ENCODE results near the gene STYXL1. TPM values are rescaled to one million over a fixed set of nuclear protein-coding genes. Genes with fewer than 3 reads are reported as not detected.

Gene STYXL1
- total RNA-seq, 1 experiment from 2014 or later, result 60.9 TPM

- H3K4me1 ChIP-seq, result peaks cover 46% of the 10 kb centered on the region
- no peaks in the 10 kb centered on the region for H3K9me3 ChIP-seq (replicated peaks)
- no peaks in the 10 kb centered on the region for H3K27me3 ChIP-seq
- DNase-seq, result no peak
- no peak overlapping the region for H3K4me3 ChIP-seq
- no peak overlapping the region for H3K27ac ChIP-seq
- peaks cover 26% of the 10 kb centered on the region for H3K36me3 ChIP-seq
Measured at GRCh38 chr7:75971309-75971960, 76.4 kb downstream of the STYXL1 start.

- Histone ChIP-seq H3K36me3 (peaks cover 21% of the 10 kb centered on the region), H3K27ac (peak overlapping the region; percentile 87), H3K4me1 (peaks cover 59% of the 10 kb centered on the region), H3K9me3 (replicated peaks) (no peaks in the 10 kb centered on the region), H3K4me3 (peak overlapping the region; percentile 32), H3K27me3 (no peaks in the 10 kb centered on the region)
- DNase-seq, result peak; percentile 78 to 83
Measured at GRCh38 chr7:75969704-75970498, 77.9 kb downstream of the STYXL1 start.

GRCh38 chr7:75969182-75969581, 78.6 kb downstream of the STYXL1 start:
- H3K9me3 ChIP-seq (replicated peaks), result no peaks in the 10 kb centered on the region
- H3K4me3 ChIP-seq, result no peak overlapping the region
- H3K27me3 ChIP-seq, result no peaks in the 10 kb centered on the region
- H3K36me3 ChIP-seq, result peaks cover 19% of the 10 kb centered on the region
- peaks cover 62% of the 10 kb centered on the region for H3K4me1 ChIP-seq
- peak overlapping the region; percentile 87 for H3K27ac ChIP-seq
- no peak for DNase-seq

DNA sequence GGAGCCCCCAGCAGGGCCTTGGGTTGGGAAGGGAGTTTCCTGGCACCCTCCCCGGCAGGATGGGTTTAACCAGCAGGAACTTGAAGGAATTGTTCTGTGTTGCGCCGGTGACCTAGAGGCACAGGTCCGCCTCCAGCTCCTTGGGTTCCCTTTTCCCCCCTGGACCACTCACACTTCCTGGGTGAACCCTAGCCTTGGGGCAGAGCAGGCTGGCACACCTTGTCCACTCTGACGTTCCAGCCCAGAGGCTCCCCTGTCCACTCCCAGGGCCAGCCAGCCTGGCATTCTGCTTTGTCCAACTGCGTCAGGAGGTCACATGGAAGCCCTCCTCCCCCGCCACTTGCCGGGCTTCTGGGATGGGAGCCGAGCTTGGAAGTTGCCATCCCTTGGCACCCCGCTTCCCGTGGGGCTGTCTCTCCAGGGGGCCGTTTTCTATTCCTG, 79.2 kb downstream of the STYXL1 start:
- no peak for DNase-seq
- Histone ChIP-seq H3K4me1 (peaks cover 62% of the 10 kb centered on the region), H3K27ac (peak overlapping the region; percentile 87; the same call in 1 of the 2 replicates), H3K9me3 (replicated peaks) (no peaks in the 10 kb centered on the region), H3K4me3 (no peak overlapping the region), H3K27me3 (no peaks in the 10 kb centered on the region), H3K36me3 (peaks cover 15% of the 10 kb centered on the region)

DNA sequence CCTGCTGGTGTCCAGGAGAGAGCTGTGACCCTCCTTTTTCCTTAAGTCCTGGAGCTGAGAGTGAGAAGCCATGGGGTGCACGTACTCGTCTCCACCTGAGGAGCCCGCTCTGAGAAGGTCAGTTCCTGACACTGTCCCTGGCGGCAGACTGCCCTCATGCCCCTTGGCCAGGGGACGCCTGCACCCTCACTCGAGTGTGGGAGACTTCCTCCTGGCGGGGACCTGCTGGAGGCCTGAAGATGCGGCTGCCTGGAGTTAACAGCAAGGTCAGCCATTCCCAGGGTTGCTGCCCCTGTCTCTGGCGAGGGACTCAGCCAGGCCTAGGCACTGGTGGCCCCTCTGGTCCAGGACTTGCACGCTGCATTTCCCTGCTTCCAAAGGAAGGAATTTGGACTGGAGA, 79.8 kb downstream of the STYXL1 start:
- Histone ChIP-seq H3K27ac (peak overlapping the region; percentile 100), H3K9me3 (replicated peaks) (no peaks in the 10 kb centered on the region), H3K4me3 (no peak overlapping the region), H3K27me3 (no peaks in the 10 kb centered on the region), H3K36me3 (peaks cover 12% of the 10 kb centered on the region), H3K4me1 (peaks cover 62% of the 10 kb centered on the region)
- DNase-seq, result no peak

GRCh38 chr7:75967487-75967997, 80.3 kb downstream of the STYXL1 start:
- Histone ChIP-seq H3K36me3 (peaks cover 10% of the 10 kb centered on the region), H3K27me3 (no peaks in the 10 kb centered on the region), H3K27ac (peak overlapping the region; percentile 100), H3K9me3 (replicated peaks) (no peaks in the 10 kb centered on the region), H3K4me1 (peaks cover 62% of the 10 kb centered on the region), H3K4me3 (no peak overlapping the region)
- DNase-seq, result no peak

GRCh38 chr7:75967055-75967454, 80.7 kb downstream of the STYXL1 start:
- Histone ChIP-seq H3K36me3 (peaks cover 5% of the 10 kb centered on the region), H3K4me1 (peaks cover 61% of the 10 kb centered on the region), H3K27ac (peak overlapping the region; percentile 100)

DNA sequence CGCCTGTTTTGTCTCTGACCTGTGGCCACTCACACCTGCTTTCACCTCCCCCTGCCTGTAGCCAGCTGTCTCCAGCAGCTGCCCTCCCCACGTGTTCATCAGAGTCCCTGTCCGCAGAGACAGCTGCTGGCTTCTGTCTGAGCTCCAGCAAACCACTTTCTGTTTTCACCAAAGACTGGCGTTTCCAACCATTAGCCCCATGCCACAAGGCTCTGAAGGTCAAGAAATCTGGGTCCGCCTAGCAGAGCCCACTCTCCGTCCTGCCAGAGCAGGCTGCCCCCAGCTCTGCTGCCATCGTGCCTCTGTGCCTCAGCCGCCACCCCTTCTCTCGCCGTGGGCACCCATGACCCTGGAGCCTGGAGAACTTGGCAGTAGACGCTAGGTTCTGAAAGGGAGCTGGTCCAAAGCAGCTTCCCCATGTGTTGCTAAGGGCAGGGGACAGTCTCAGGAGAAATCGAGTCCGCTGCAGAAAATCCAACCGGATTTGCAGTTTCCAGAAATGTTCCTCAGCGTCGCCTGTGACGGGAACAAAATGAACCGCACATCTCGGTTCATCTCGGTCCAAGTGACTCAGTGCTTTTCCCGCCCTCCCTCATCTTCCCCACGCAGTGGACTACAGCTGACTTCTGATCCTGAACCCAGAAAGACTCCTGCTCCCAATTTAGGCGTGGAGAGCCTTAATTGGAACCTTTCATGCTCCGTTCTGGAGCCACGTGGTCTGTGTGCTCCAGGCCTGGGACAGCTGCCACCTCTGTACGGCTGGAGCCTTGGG, 81.4 kb downstream of the STYXL1 start:
- peak; percentile 99 for DNase-seq
- peak overlapping the region; percentile 29 for H3K4me3 ChIP-seq
- no peaks in the 10 kb centered on the region for H3K9me3 ChIP-seq (replicated peaks)
- peak overlapping the region; percentile 100 for H3K27ac ChIP-seq
- no peaks in the 10 kb centered on the region for H3K27me3 ChIP-seq
- H3K36me3 ChIP-seq, result peaks cover 5% of the 10 kb centered on the region
- peaks cover 55% of the 10 kb centered on the region for H3K4me1 ChIP-seq

More at GRCh38 chr7:75967055-75967454, 80.7 kb downstream of the STYXL1 start:
- Histone ChIP-seq H3K27me3 (no peaks in the 10 kb centered on the region), H3K9me3 (replicated peaks) (no peaks in the 10 kb centered on the region), H3K4me3 (no peak overlapping the region)
- DNase-seq, result no peak

GRCh38 chr7:75965617-75966016, 82.2 kb downstream of the STYXL1 start:
- peak overlapping the region; percentile 100 for H3K27ac ChIP-seq
- H3K27me3 ChIP-seq, result no peaks in the 10 kb centered on the region
- H3K9me3 ChIP-seq (replicated peaks), result no peaks in the 10 kb centered on the region
- no peak for DNase-seq
- H3K36me3 ChIP-seq, result peaks cover 5% of the 10 kb centered on the region
- H3K4me3 ChIP-seq, result no peak overlapping the region
- H3K4me1 ChIP-seq, result peaks cover 55% of the 10 kb centered on the region

DNA sequence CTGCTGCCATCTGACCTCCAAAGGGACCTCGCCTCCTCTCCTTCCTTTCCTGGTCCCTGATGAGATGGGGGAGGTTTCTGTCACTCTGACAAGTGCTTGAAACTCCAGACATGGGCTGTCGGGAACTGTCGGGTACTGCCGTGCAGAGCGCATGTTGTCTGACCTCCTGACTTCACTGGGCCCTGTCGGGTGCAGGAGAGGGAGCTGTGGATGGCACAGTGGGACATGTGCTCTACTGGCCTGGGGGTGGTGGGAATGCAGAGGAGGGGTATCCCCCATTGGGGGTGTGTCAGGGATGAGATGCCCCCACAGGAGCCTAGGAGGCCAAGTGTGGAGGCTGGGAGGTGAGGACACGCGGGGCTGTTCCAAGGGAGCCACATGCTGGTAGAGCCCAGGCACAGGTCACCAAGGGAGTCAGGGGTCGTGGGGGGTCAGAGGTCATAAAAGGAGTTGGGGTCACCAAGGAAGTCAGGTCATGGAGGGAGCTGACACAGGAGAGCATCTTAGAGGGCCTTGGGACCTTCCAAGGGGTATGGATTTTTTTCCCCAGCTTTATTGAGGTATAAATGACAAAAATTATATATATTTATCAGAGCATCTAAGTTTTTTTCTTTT, 84.3 kb downstream of the STYXL1 start:
- no peaks in the 10 kb centered on the region for H3K9me3 ChIP-seq (replicated peaks)
- no peak overlapping the region for H3K27ac ChIP-seq
- DNase-seq, result no peak
- no peak overlapping the region for H3K4me3 ChIP-seq
- H3K36me3 ChIP-seq, result peaks cover 17% of the 10 kb centered on the region
- peaks cover 37% of the 10 kb centered on the region for H3K4me1 ChIP-seq
- H3K27me3 ChIP-seq, result no peaks in the 10 kb centered on the region

DNA sequence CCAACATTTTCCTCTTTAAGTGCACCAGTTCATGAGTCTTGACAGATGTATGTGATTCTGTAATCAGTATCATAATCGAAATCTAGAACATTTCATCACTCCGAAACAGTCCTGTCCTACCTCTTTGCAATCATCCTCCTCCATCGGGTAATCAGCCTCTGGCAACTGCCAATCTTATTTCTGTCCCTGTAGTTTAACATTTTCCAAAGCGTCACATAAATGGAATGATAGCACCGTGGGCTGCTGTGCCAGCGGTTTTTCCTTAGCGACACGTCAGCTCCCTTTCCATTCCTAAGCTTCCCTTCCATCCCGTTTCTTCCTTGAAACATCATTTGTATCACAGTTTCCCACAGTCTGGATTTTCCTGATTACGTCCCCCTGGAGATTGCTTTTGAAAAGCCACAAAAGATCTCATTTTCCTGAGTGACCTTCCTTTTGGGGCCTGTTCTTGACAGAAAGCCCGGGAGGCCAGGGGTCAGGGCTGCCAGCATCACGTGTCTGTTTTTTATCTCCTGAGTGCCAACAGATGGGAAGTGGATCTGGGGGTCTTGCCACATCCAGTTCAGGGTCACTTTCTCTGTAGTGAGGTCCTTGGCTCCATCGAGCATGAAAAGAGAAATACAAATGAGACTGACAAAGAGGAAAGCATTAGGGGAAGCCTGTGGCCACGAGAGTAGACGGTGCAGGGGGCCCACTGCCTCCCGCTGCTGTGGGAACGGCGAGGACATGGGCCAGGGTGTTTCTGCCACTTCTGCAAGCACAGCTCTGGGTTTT, 85.0 kb downstream of the STYXL1 start:
- Histone ChIP-seq H3K27me3 (no peaks in the 10 kb centered on the region), H3K9me3 (replicated peaks) (no peaks in the 10 kb centered on the region), H3K27ac (no peak overlapping the region), H3K4me3 (no peak overlapping the region), H3K4me1 (peaks cover 30% of the 10 kb centered on the region), H3K36me3 (peaks cover 21% of the 10 kb centered on the region)
- no peak for DNase-seq

- peaks cover 34% of the 10 kb centered on the region for H3K36me3 ChIP-seq
- peak in 1 of 2 experiments; percentile 37 for DNase-seq
- no peak overlapping the region for H3K4me3 ChIP-seq
- H3K27me3 ChIP-seq, result no peaks in the 10 kb centered on the region
- no peaks in the 10 kb centered on the region for H3K9me3 ChIP-seq (replicated peaks)
- no peak overlapping the region for H3K27ac ChIP-seq
- H3K4me1 ChIP-seq, result peaks cover 14% of the 10 kb centered on the region
Measured at GRCh38 chr7:75961218-75961617, 86.6 kb downstream of the STYXL1 start.

DNA sequence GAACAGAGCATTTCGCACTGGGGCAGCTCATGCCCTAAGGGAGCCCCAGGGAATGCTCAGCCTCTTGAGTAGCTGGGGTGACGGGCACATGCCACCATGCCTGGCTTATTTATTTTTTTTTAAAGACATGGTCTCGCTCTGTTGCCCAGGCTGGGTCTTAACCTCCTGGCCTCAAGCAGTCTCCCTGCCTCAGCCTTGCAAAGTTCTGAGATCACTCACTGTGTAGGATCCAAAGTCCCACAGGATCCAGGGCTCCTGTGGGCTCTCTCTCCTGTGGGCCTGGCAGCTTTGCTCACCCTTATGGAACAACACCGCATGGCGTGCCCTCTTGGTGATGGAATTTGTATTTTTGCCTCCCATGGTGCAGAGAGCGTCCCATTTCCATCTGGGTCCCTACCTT, 87.4 kb downstream of the STYXL1 start:
- Histone ChIP-seq H3K4me1 (peaks cover 9% of the 10 kb centered on the region), H3K27ac (no peak overlapping the region), H3K9me3 (replicated peaks) (no peaks in the 10 kb centered on the region), H3K36me3 (peaks cover 42% of the 10 kb centered on the region), H3K27me3 (no peaks in the 10 kb centered on the region), H3K4me3 (no peak overlapping the region)
- no peak for DNase-seq

All from SJCRH30 (cell line).